SKM-1 treated with dmso at 0.1 percent for 144 hours (cell line): ENCODE measurements around the gene IKBIP.
A peak's percentile ranks its signal among the peaks of the same experiment; 100 is the strongest.
"Not testable (repeated sequence)": the region's sequence is repeated elsewhere in the genome, so short reads cannot be mapped to it uniquely, and the experiment has no call there.

Experiments
- DNase-seq: peaks from one replicate; lab custom pipeline; 2025; ENCODE audit not compliant: unreplicated experiment; lab: John Stamatoyannopoulos, UW

The IKBIP gene

DNA sequence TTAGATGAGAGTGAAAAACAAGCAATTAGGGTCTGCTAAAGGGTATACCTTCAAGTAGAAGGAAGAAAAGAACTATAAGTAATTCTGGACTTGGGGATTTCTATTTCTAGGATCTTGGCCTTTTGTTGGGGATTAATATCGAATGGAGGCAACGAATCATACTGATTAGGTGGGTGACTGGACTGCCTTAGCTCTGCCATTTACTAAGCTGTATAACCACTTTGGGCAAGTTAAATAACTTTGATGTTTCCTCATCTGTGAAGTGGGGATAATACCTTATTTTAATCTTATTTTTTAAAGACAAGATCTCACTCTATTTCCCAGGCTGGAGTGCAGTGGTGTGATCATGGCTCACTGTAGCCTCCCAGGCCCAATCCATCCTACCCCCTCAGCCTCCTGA, 6.6 kb downstream of the IKBIP start:
- DNase-seq = no peak

DNA sequence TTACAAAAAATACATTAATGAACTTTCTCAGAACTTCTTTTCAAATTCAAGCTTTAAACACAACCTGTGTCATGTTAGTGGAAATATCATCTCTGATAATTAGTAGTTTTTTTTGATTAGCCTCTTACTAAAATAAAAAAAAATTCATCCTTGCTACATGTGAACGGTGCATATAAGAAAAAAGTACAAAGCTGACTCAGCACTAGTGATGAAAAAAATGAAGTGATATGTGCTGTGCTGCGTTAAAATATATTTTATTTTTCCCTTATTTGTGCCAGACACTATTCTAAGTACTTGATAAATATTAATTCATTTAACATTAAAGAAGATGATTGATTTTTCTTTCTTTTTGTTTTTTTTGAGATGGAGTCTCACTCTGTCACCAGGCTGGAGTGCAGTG, 7.5 kb downstream of the IKBIP start:
- no peak for DNase-seq

DNA sequence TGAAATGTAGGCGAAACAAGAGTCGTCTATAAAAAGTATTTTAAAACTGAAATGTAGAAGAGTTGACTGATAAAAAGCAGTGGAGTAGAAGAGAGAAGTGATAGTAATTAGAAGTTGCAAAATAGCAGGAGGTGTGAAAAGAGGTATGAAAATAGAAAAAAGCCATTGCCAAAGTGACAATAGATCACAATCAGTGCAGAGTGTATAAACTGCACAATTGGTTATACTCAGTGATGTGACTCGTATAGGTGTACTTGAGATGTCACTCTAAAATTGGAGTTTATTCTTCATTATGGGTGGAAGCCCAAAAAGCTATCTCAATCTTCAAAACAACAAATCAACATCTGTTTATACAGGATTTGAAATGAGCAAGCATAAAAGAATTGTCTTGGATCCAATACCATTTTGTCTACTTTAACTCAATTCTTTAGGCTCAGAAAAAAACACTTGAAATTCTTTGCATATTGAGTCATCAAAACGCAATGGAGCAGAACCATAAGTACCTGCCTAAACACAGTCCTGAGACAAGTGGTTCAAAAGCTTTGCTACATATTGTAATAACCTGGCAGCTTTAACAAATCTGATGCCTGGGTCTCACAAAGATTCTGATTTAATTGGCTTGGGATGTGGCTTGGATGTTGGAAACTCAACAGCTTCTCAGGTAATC, 8.8 kb downstream of the IKBIP start:
- DNase-seq = no peak

DNA sequence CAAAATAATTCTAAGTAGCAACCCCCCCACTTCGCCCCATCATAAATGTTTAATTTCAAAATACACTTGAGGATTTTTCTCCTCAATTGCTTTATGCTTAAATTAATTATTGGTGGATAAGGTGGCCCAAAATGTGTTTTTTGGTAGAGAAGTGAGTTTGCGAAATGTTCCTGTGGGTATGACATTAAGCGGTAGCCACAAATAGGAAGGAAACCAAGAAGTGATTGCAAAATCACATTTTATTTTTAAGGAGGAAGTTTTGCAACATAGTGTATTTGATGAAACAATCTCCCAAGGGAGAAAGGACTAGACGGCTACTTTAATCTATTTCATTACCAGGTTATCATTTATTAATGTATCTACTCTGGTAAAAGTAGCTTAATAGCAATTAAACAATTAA, 25.6 kb downstream of the IKBIP start:
- peak; percentile 78 for DNase-seq

- DNase-seq = peak; percentile 17
These were observed 31.8 kb downstream of the IKBIP start for GRCh38 chr12:98612696-98613334.

DNA sequence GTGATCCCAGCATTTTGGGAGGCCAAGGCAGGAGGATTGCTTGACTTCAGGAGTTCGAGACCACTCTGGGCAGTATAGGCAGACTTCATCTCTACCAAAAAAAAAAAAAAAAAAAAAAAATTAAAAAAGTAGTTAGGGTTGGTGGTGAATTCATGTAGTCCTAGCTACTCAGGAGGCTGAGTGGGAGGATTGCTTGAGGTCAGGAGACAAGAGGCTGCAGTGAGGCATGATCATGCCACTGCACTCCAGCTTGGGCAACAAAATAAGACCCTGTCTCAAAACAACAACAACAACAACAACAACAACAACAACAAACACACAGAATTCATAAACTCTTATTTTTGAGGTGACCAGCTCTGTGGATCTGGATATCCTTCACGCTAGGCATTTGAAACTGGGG, 34.0 kb downstream of the IKBIP start:
- no peak for DNase-seq

DNA sequence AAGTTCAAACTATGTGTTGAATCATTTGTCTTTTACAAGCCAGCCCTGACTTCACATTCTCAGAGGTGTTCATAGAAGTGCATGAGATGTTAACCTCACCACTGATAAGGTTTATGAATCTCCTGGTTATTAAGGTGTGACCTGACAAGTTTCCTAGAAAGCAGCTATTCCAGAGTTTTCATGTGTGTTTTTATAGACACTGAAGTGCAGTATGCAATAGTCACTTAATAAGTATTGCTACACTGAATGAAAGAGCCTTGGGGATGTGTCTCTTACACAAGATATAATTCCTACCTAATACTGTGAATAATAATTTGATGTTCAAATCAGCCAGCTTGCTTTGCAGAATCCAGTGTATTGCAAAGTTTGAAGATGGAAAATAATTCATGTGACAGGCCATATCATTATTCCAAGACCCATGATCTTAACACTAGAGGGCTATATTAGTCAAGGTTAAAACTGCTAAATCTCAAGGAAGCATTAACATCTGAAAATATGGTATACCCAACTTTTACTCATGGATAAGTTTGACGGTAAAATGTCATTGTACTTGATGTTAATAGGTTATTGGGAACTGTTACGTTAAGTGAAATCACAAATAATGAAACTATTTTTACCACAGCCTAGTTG, 38.1 kb downstream of the IKBIP start:
- DNase-seq = no peak

GRCh38 chr12:98601924-98602323, 42.7 kb downstream of the IKBIP start:
- no peak for DNase-seq

GRCh38 chr12:98597313-98597712, 47.3 kb downstream of the IKBIP start:
- DNase-seq = not testable (repeated sequence)

GRCh38 chr12:98595243-98595988, 49.2 kb downstream of the IKBIP start:
- no peak for DNase-seq

GRCh38 chr12:98594050-98594835, 50.3 kb downstream of the IKBIP start:
- DNase-seq = no peak

DNA sequence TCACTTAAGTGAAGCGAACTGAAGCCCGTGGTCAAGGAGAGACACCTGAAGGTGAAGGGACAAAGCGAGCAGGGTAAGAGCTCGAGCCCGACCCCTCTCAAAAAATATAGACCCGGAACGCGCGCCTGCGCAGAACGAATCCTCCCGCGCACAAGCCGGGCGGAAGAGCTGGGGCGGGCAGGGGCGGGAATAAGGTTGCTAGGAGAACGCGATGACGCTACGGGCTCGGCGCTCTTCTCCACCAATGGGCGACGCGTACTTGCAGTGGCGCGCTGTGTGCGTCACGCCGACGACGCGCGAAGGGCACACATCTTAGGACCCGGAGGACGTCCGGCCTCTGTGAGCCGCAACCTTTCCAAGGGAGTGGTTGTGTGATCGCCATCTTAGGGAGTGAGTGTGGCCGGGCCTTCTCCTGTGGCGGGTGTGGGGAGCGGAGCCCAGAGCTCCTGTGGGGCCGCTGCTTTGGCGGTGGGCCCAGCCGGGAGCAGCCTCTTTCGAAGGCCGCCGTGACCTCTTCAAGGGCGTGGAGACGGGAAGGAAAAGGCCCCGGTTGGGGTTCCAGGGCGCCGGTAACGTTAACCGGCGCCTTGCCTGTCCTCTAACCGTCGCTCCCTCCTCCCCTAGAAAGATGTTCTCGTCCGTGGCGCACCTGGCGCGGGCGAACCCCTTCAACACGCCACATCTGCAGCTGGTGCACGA, 51.1 kb downstream of the IKBIP start, which contains the start of gene SLC25A3:
Gene SLC25A3, plus strand, starts transcription at position 336 of the 699 bp plus-strand sequence. Its CDS starts 293 bp downstream, at position 629.
- DNase-seq = peak; percentile 75

DNA sequence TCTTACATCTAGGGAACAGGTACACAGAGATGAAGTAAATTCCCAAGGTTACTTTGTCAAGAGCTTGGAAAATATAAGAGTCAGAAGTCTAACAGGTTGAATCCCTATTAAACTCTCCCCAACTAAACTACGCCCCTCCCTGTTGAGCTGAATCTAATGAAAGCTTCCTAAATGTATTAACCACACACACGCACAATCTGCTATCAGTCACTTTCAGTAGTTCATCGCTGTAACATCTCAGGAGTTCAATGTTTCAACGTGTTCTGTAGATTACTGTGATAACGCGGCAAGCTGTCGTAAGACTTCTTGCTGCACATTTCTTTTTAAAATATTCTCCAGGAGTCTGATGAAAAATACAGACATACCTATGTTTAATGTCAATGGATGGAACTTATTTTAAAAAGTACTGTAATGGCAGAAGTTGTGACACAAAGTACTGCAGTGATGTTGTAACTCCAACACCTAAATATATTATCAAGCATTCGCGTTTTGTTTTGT, 51.7 kb downstream of the IKBIP start:
- no peak for DNase-seq

DNA sequence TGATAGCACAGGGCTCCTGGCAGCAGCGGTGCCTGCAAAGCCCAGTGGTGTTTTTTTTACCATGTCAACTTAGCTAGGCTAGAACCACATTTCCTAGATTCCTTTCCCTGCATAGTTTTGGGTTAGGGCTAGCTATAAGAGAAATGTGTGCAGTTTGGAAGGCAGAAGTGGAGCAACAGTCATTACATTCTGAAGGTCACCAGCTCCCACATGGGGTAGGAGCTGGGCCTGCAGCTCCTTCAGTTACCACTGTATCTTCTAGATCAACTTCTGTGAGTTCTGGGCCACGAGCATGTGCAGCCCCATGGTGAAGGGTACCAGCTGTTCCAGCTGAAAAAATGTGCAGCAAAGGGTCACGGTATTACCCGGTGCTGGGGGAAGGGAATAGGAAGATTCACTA, 53.4 kb downstream of the IKBIP start:
- DNase-seq = no peak

DNA sequence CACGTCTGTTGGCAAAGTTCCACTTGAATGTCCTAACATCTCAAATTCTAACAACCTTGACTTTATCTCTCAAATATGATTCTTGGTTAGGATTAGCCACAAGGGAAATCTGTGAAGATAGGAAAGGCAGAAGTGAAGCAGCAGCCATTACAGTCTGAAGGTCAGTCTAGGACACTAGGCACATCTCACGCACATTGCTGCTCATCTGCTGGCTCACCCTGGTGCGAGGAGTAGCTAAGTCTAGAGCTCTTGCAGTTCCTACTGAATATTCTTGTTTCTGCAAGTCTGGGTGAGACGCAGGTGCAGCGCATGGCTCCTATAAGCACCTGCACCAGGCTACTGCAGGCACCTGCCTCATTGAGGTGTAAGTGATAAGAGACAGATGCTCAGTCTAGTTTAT, 57.5 kb downstream of the IKBIP start:
- DNase-seq = peak; percentile 15

GRCh38 chr12:98582093-98582492, 62.5 kb downstream of the IKBIP start:
- DNase-seq = no peak

DNA sequence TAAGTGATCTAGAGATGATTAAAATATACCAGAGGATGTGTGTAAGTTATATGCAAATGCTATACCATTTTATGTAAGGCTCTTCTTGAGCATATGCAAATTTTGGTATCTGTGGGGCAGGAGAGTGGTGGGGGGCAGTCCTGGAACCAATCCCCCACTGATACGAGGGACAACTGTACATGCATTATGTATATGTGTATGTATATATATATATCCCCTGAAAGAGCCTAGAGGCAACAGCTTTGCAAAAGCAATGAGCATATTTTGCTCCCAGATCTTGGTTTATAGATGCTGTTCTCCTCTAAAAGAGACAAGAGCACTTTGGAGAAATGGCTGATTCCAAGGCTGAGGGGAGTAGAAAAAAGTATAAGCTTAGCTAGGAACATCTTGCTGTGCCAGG, 63.5 kb downstream of the IKBIP start:
- DNase-seq = no peak

- no peak for DNase-seq
These were observed 63.9 kb downstream of the IKBIP start for GRCh38 chr12:98580695-98581094.

DNA sequence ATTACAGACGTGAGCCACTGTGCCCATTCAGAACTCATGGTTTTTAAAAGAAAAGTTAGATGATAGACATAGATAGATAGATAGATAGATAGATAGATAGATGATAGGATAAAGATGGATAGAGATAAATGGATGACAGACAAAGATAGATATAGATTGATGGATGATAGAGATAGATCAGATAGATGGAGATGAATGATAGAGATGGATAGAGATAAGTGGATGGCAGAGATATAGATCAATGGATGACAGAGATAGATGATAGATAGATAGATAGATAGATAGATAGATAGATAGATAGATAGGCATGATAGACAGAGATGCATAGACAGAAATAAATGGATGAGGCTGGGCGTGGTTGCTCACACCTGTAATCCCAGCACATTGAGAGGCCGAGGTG, 64.8 kb downstream of the IKBIP start:
- no peak for DNase-seq

DNA sequence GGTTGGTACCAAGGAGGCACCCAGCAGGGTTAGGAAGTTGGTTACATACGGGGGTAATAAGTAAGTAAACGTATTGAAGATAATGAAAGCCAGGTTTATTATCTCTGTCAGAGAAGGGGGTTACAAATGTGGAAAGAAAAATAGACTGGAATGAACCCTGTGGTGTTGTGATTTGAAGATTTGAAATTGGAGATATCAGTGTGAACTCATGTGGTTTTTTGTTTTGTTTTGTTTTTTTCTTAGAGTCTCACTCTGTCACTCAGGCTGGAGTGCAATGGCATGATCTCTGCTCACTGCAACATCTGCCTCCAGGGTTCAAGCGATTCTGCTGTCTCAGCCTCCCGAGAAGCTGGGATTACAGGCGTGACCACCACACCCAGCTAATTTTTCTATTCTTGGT, 65.2 kb downstream of the IKBIP start:
- DNase-seq = no peak
